Thyroid gland (tissue), 4 donors: ENCODE measurements around the gene ISOC2. TPM values are rescaled to one million over a fixed set of nuclear protein-coding genes. Genes with fewer than 3 reads are reported as not detected.
A peak's percentile ranks its signal among the peaks of the same experiment; 100 is the strongest.
"Not testable (repeated sequence)": the region's sequence is repeated elsewhere in the genome, so short reads cannot be mapped to it uniquely, and the experiment has no call there.

Experiments
- DNase-seq, 2 donors: peaks; one replicate each; pipeline ENCODE4 v3.0.0-alpha.2; 2019
- H3K27ac ChIP-seq, 3 donors: fragments of 200-600 bp; sonication (generic); 1 replicate in 2 of 3; 2 replicates in 1 of 3; pipeline ENCODE4 v1.5.1; 2016 to 2019; ENCODE audit warnings: mild to moderate bottlenecking in 1 of 3, moderate library complexity in 1 of 3
- H3K27me3 ChIP-seq: fragments of 200-600 bp; sonication (generic); one replicate; pipeline ENCODE4 v1.5.1; 2019
- H3K36me3 ChIP-seq, 2 donors: fragments of 200-600 bp; sonication (generic); one replicate each; pipeline ENCODE4 v1.5.1; 2016 to 2019
- H3K4me1 ChIP-seq, 2 donors: fragments of 200-600 bp; sonication (generic); one replicate each; pipeline ENCODE4 v1.5.1; 2017 to 2019
- H3K4me3 ChIP-seq, 3 donors: fragments of 200-600 bp; sonication (generic); replicated peaks in 1 of 3; 1 replicate in 2 of 3; 2 replicates in 1 of 3; pipeline ENCODE4 v1.5.1; 2016; ENCODE audit warnings: mild to moderate bottlenecking in 1 of 3
- H3K9me3 ChIP-seq: fragments of 200-600 bp; sonication (generic); one replicate; pipeline ENCODE4 v1.5.1; 2017
- POLR2A ChIP-seq, 2 donors: fragments of 450-650 bp; IDR thresholded peaks; one replicate each; pipeline ENCODE4 v1.6.1; 2017; ENCODE audit warnings: antibody characterized with exemption in 2 of 2, mild to moderate bottlenecking in 2 of 2, moderate library complexity in 1 of 2
- WGBS, 2 donors: methylation state at CpG; one replicate each; pipeline ENCODE4 v1.1.5; 2017; 5-methylcytosine and 5-hydroxymethylcytosine counted together
- intact Hi-C: fragments of 100-400 bp; cut with DNase I; formaldehyde crosslinking; loops from one replicate; pipeline ENCODE4 v1.15.1; 2023
- total RNA-seq, 4 donors: library from RNA; depleted of rRNA; stranded (reverse); fragments of >200 nt; gene quantifications; one replicate each; pipeline ENCODE4 v1.2.3, GENCODE V29; 2016
- TF ChIP-seq, protein P1 (sequence below), 6 experiments: fragments of 200-600 bp in 3 of 6; fragments of 450-650 bp in 3 of 6; sonication (generic) in 3 of 6; IDR thresholded peaks; one replicate each; pipeline ENCODE4 v1.5.1; 2016 to 2019; ENCODE audit warnings: antibody characterized with exemption in 6 of 6, mild to moderate bottlenecking in 2 of 6, inconsistent platforms in 1 of 6, moderate library complexity in 1 of 6

ISOC2 gene
- total RNA-seq, 4 donors from 2014 or later, result 52.1 to 178 (median 100) TPM

DNA sequence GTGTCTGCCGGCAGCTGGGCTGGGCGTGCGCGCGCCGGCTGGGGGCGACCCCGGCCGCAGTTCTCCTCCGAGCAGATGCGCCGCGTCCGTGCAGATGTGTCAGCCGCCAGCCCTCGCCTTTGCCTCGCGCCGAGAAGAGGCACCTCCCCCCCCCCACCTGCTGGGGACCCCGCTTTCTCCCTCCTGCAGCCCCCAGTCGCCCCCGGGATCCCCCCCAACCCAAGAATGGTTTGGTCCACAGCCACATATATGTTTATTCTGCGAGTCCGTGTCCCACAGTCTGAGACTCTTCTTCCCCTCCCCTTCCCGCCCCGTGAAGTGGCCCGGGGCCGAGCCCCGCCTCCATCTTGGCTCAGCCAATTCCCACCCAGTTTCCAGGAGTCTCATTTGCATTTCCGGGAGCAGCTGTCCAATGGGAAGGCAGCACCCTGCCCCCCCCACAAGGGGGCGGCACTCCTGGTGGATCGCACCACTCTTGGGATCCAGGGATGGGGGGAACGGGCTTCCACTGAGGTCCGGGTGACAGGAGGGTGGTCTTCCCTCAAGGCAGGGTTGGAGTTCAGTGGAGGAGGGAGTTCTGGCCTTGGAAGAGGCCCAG is 8.6 kb downstream of the ISOC2 start:
- no peak overlapping the region for H3K27ac ChIP-seq
- WGBS, 2 donors, result 15 to 23% methylated on average over 12 to 28 of the region's 34 CpGs

DNA sequence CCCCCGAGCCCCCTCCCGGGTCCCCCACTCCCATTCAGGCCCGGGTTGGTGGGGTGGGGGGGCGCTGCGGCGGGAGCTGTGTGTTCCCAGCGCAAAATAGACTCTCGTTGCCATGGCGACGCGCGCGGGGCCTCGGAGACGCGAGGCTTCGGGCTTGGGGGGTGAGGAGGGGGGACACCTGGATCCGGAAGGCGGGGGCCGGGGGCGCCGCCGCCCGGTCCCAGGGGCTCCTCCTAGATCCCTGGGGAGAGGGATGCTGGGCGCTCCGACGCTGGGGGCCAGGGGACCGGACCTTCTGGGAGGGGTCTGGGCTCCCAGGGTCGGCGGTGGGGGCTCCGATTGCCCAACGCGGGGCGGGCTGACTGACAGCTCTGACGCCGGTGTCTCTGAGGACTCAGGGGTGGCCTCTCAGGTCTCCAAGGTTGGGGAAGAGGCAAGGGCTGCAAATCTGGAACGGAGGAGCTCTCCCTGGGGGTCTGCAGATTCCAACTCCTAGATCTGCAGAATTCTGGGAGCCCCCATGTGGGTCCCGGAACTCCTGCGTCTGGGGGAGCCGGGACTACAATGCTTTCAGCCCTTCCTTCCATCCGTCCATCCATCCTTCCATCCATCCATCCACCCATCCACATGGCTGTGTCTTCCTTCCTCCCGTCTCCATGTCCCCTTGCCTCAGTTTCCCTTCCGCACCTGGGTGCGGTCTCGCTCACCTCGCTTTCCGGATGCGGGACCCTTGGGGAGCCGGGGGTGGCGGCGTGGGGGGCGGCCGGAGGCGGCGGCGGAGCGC is 9.3 kb downstream of the ISOC2 start:
- DNase-seq, result no peak
- H3K36me3 ChIP-seq, result peaks cover 9 to 10% of the 10 kb centered on the region in 2 donors
- intact Hi-C loops, result no loop called here
- TF ChIP-seq POLR2A (IDR thresholded peaks at IDR 0.05), result no peak
- TF ChIP-seq, protein P1, sequence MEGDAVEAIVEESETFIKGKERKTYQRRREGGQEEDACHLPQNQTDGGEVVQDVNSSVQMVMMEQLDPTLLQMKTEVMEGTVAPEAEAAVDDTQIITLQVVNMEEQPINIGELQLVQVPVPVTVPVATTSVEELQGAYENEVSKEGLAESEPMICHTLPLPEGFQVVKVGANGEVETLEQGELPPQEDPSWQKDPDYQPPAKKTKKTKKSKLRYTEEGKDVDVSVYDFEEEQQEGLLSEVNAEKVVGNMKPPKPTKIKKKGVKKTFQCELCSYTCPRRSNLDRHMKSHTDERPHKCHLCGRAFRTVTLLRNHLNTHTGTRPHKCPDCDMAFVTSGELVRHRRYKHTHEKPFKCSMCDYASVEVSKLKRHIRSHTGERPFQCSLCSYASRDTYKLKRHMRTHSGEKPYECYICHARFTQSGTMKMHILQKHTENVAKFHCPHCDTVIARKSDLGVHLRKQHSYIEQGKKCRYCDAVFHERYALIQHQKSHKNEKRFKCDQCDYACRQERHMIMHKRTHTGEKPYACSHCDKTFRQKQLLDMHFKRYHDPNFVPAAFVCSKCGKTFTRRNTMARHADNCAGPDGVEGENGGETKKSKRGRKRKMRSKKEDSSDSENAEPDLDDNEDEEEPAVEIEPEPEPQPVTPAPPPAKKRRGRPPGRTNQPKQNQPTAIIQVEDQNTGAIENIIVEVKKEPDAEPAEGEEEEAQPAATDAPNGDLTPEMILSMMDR (IDR thresholded peaks at IDR 0.05), result no peak
- no peak overlapping the region for H3K27ac ChIP-seq
- peaks cover 0 to 22% of the 10 kb centered on the region in 2 donors for H3K4me1 ChIP-seq
- H3K9me3 ChIP-seq, result no peaks in the 10 kb centered on the region
- WGBS, 2 donors, result 4 to 8% methylated on average over 23 to 29 of the region's 57 CpGs
- H3K27me3 ChIP-seq, result peaks cover 9% of the 10 kb centered on the region
- no peak overlapping the region for H3K4me3 ChIP-seq

More for the DNA sequence above, 8.6 kb downstream of the ISOC2 start:
- Histone ChIP-seq H3K27me3 (peaks cover 9% of the 10 kb centered on the region), H3K4me3 (no peak overlapping the region), H3K9me3 (no peaks in the 10 kb centered on the region), H3K4me1 (peaks cover 0 to 22% of the 10 kb centered on the region in 2 donors), H3K36me3 (peaks cover 9 to 10% of the 10 kb centered on the region in 2 donors)
- TF ChIP-seq, protein P1 (IDR thresholded peaks at IDR 0.05), result no peak
- TF ChIP-seq POLR2A (IDR thresholded peaks at IDR 0.05), result no peak
- intact Hi-C loops, result no loop called here
- peak; percentile 66 to 70 for DNase-seq

DNA sequence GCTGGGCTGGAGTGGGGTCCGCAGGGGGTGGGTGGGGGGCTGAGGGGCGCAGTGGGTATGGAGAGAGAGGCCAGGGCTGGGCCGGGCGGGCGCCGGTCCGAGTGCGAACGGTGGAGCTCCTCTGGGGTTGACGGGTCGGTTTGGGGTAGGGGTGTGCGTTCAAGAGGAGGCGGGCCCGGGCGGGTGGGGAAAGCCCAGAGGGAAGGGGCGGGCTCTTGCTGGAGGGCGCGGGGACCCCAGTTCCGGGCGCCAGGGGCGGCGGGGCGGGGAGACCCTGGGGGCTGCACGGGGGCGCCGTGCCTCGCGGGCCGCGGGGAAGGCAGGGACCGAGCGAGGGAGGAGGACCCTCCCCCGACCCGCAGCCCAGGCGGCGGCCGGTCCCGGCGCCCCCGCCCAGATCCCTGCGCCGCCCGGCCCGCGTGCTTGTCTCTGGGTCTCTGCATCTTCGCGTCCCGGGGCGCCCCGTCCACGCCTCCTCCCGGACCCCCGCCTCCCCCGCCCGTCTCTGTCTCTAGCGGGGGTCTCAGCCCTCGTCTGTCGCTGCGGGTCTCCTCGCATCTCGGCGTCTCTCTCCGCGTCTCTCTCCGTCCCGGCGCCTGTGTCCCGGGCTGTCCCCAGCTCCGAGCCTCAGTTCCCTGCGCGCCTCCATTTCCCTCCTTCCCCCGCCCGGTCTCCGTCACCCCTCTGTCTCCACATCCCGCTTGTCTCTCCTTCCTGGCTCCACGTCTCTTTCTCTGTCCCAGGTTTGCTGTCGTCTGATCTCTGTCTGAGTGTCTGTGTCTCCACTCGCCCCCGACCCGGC is 10.1 kb downstream of the ISOC2 start:
- peak overlapping the region in 1 of 3 donors; percentile 14 for H3K4me3 ChIP-seq
- intact Hi-C loops, result no loop called here
- 1% methylated on average over 20 to 52 of the region's 80 CpGs for WGBS, 2 donors
- H3K4me1 ChIP-seq, result peaks cover 0 to 22% of the 10 kb centered on the region in 2 donors
- H3K9me3 ChIP-seq, result no peaks in the 10 kb centered on the region
- no peak for DNase-seq
- no peak for TF ChIP-seq POLR2A (IDR thresholded peaks at IDR 0.05)
- TF ChIP-seq, protein P1 (IDR thresholded peaks at IDR 0.05), result no peak
- no peak overlapping the region for H3K27ac ChIP-seq
- H3K36me3 ChIP-seq, result peaks cover 9 to 10% of the 10 kb centered on the region in 2 donors
- H3K27me3 ChIP-seq, result peaks cover 9% of the 10 kb centered on the region

DNA sequence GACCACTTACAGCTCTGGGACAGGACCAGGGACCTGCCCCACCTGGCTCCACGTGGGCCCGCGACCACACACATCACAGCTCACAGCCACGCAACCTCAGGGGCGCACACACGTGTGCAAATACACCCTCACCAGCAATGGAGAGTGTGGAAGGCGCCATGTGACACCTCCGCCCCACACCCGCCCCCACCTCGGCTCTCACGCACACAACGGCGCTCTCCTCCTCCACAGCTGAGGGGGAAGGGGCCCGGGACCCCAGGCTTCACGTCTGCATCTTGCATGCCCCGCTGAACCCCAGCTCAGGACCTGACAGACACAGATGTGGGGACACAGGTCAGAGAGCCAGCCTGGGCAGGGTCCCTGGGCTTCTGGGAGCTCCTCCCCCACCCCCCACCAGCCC is 12.0 kb downstream of the ISOC2 start:
- peaks cover 0 to 22% of the 10 kb centered on the region in 2 donors for H3K4me1 ChIP-seq
- TF ChIP-seq, protein P1 (IDR thresholded peaks at IDR 0.05), result no peak
- TF ChIP-seq POLR2A (IDR thresholded peaks at IDR 0.05), result no peak

DNA sequence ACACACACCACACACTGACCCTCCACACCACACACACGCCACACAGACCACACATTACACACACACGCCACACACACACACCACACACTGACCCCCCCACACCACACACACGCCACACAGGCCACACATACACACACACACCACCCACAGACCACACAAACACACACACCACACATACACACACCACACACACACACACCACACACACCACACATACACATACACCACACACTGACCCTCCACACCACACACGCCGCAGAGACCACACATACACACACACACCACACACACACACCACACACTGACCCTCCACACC is 13.3 kb downstream of the ISOC2 start:
- H3K36me3 ChIP-seq, H3K27ac ChIP-seq, intact Hi-C loops, DNase-seq, H3K4me3 ChIP-seq, H3K9me3 ChIP-seq: not testable (repeated sequence)
- Histone ChIP-seq H3K27me3 (peaks cover 16% of the 10 kb centered on the region), H3K4me1 (peaks cover 0 to 21% of the 10 kb centered on the region in 2 donors)
- WGBS, 2 donors, result 88 to 93% methylated on average over 5 of the region's 5 CpGs

More for the DNA sequence above, 12.0 kb downstream of the ISOC2 start:
- intact Hi-C loops, result no loop called here
- H3K27ac ChIP-seq, result no peak overlapping the region
- no peak overlapping the region for H3K4me3 ChIP-seq
- no peaks in the 10 kb centered on the region for H3K9me3 ChIP-seq
- H3K27me3 ChIP-seq, result peaks cover 9% of the 10 kb centered on the region
- H3K36me3 ChIP-seq, result no peaks in the 10 kb centered on the region
- WGBS, 2 donors, result 0% methylated on average over 3 of the region's 16 CpGs; no CpG with 5 or more reads in 1 of the 2 donors
- no peak for DNase-seq
